AG08395 (cell line): ENCODE results near the gene TEX11.
"Not testable (repeated sequence)": the region's sequence is repeated elsewhere in the genome, so short reads cannot be mapped to it uniquely, and the experiment has no call there.

ENCODE experiments used
- DNase-seq: peaks from one replicate; pipeline ENCODE4 v3.0.0; 2012; ENCODE audit warnings: mixed read lengths, low spot score

Gene TEX11

DNA sequence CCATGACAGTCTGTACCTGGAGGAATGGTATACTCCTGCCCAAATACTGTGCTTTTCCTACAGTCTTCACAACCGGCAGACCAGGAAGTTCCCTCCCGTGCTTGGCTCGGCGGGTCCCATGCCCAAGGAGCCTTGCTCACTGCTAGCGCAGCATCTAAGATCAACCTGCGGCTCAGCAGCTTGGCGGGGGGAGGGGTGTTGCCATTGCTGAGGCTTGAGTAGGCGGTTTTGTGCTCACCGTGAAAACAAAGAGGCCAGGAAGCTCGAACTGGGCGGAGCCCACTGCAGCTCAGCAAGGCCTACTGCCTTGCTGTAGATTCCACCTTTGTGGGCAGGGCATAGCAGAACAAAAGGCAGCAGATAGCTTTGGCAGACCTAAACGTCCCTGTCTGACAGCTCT is 152.7 kb downstream of the TEX11 start:
- no peak for DNase-seq

DNA sequence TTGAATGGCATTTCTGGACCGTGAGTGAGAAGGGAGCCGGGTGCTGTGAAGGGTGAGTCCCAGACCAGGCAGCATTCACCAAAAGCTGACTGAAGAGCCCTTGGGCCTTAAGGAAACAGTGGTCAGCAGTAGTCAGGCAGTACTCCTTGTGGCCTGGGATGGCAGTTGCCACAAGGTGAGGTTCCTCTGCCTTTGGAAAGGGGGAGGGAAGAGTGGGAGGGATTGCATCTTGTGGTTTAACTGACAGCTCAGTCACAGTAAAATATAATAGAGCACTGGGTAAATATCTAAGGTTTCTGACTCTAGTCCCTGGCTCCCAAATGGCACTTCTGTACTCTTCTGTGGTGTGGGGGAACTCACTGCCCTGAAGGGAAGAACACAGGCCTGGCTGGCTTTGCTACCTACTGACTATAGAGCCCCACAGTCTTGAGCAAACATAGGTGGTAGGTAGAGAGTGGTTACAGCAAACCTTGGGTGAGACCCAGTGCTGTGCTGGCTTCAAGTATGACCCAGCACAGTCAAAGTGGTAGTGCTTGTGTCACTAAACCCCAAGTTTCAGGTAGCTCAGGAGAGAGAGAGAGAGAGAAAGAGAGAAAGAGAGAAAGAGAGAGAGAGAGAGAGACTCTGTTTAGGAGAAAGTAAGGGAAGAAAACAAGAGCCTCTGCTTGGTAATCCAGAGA is 154.2 kb downstream of the TEX11 start:
- DNase-seq: no peak

DNA sequence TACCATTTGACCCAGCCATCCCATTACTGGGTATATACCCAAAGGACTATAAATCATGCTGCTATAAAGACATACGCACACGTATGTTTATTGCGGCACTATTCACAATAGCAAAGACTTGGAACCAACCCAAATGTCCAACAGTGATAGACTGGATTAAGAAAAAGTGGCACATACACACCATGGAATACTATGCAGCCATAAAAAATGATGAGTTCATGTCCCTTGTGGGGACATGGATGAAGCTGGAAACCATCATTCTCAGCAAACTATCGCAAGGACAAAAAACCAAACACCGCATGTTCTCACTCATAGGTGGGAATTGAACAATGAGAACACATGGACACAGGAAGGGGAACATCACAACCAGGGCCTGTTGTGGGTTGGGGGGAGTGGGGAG is 174.7 kb downstream of the TEX11 start:
- DNase-seq: not testable (repeated sequence)

- not testable (repeated sequence) for DNase-seq
Measured at GRCh38 chrX:70727961-70728360, 180.6 kb downstream of the TEX11 start.

DNA sequence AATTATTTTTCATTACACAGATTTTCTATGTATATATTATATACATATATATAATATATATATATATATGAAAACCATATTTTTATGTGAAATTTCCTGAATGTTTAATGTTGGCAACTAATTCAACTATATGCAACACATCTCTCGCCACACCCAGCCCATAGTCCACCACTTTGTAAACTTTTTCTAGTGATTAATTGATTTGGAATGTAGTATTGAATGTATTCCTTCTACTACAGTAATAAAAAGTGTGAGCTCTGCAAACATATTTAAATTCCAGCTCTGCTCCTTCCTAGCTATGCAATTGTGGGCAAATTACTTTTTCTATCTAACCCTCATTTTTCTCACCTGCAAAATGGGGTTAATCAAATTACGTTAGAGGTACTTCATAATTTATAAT is 187.8 kb downstream of the TEX11 start:
- no peak for DNase-seq

- DNase-seq: not testable (repeated sequence)
Measured at GRCh38 chrX:70711336-70711735, 197.2 kb downstream of the TEX11 start.

DNA sequence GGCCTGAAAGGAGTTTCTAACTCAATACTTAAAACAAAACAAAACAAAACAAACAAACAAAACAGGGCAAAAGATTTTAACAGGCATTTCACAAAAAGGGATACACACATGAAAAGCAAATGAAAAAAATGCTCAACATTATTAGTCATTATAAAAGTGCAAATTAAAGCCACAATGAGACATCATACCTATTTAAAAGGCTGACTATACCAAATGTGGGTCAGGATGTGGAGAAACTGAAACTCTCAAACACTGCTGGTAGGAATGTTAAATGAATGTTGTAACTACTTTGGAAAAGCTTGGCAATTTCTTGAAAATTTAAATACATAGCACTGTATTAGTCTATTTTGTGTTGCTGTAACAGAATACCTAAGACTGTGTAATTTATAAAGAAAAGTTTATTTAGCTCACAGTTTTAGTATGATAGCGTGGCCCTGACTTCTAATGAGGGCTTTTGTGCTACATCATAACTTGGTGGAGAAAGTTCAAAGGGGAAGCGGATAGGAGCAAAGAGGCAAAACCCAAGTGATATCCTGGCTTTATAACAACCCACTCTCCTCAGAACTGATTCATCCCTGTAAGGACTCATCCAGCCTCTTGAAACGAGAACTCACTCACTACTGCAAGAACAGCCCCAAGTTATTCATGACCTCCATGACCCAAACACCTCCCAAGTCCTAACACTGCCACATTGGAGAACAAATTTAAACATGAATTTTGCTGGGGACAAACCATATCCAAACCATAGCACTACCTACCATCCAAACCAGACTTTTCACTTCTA is 214.0 kb downstream of the TEX11 start:
- no peak for DNase-seq

DNA sequence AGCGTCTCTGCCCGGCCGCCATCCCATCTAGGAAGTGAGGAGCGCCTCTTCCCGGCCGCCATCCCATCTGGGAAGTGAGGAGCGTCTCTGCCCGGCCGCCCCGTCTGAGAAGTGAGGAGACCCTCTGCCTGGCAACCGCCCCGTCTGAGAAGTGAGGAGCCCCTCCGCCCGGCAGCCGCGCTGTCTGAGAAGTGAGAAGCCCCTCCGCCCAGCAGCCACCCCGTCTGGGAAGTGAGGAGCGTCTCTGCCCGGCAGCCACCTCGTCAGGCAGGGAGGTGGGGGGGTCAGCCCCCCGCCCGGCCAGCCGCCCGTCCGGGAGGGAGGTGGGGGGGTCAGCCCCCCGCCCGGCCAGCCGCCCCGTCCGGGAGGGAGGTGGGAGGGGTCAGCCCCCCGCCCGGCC is 229.1 kb downstream of the TEX11 start:
- DNase-seq: not testable (repeated sequence)

- DNase-seq: no peak
Measured at GRCh38 chrX:70675284-70675683, 233.2 kb downstream of the TEX11 start.

DNA sequence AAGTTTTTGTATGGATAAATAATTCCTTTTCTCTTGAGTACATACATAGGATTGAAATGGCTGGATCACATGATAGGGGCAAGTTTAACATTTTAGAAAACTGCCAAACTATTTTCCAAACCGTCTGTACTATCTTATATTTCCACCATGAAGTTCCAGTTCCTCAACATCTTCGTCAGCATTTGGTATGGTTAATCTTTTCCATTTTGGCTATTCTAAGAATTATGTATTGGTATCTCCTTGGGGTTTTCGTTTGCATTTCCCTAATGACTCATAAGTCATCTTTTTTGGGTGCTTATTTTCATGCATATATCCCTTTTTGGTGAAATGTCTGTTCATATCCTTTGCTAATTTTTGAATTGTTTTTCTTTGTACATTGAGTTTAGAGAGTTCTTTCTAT is 236.2 kb downstream of the TEX11 start:
- no peak for DNase-seq

GRCh38 chrX:70669120-70669519 is 239.4 kb downstream of the TEX11 start:
- no peak for DNase-seq

DNA sequence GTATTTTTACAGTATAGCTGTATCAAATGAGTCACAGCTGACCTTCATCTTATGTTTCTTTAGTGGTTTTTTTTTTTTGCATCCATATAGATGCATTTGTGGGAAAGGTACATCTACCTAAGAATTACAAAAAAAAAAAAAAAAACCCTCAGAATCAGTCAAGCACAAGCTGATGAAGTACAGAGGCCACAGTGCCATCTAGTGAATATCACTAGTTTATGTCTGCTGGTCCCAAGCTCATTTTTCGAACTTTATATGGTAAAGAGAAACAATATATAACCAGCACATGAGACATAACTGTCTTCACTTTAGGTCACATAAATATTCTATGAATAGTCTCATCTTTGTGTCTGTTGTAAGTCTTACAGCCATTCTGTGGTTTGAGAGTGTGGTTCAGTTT is 243.8 kb downstream of the TEX11 start:
- peak; percentile 14 for DNase-seq

DNA sequence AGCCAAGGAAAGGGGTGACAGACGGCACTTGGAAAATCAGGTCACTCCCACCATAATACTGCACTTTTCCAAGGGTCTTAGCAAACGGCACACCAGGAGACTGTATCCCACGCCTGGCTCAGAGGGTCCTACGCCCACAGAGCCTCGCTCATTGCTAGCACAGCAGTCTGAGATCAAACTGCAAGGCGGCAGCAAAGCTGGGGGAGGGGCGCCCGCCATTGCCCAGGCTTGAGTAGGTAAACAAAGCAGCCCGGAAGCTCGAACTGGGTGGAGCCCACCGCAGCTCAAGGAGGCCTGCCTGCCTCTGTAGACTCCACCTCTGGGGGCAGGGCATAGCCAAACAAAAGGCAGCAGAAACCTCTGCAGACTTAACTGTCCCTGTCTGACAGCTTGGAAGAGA is 247.4 kb downstream of the TEX11 start:
- DNase-seq: not testable (repeated sequence)

GRCh38 chrX:70657546-70657945 is 251.0 kb downstream of the TEX11 start:
- not testable (repeated sequence) for DNase-seq

- DNase-seq: no peak
Measured at GRCh38 chrX:70656304-70656703, 252.2 kb downstream of the TEX11 start.

GRCh38 chrX:70647910-70648309 is 260.6 kb downstream of the TEX11 start:
- not testable (repeated sequence) for DNase-seq

- no peak for DNase-seq
Measured at GRCh38 chrX:70636218-70636617, 272.3 kb downstream of the TEX11 start.

GRCh38 chrX:70635669-70636068 is 272.8 kb downstream of the TEX11 start:
- DNase-seq: no peak

- no peak for DNase-seq
Measured at GRCh38 chrX:70635227-70635626, 273.3 kb downstream of the TEX11 start.

GRCh38 chrX:70621743-70622142 is 286.8 kb downstream of the TEX11 start:
- no peak for DNase-seq

GRCh38 chrX:70618467-70618866 is 290.0 kb downstream of the TEX11 start:
- no peak for DNase-seq

GRCh38 chrX:70613295-70613694 is 295.2 kb downstream of the TEX11 start:
- DNase-seq: peak; percentile 14

- DNase-seq: no peak
Measured at GRCh38 chrX:70605352-70605751, 303.2 kb downstream of the TEX11 start.

- peak; percentile 50 for DNase-seq
Measured at GRCh38 chrX:70592091-70592490, 316.4 kb downstream of the TEX11 start.
